Heart right ventricle (tissue), 16 donors: Measurements from ENCODE around the gene PPCS. TPM values are rescaled to one million over a fixed set of nuclear protein-coding genes. Genes with fewer than 3 reads are reported as not detected.

ENCODE experiments used
- ATAC-seq, 8 donors: fragments of 200-7000 bp; cut with Tn5 transposase; one replicate each; pipeline ENCODE4 v1.9.1; 2020; ENCODE audit warnings: mild to moderate bottlenecking in 8 of 8, moderate library complexity in 8 of 8, moderate number of reproducible peaks in 1 of 8
- DNase-seq, 2 donors: peaks; one replicate each; pipeline ENCODE4 v3.0.0-alpha.2; 2020
- H3K27ac ChIP-seq, 10 donors: fragments of 200-600 bp; sonication (generic) in 2 of 10; one replicate each; pipeline versions ENCODE4 v1.5.0 to v1.8.0; 2020 to 2022; ENCODE audit warnings: mild to moderate bottlenecking in 3 of 10
- H3K27me3 ChIP-seq, 7 donors: fragments of 200-600 bp; one replicate each; pipeline ENCODE4 v1.8.0; 2021 to 2022; ENCODE audit warnings: mild to moderate bottlenecking in 2 of 7
- H3K36me3 ChIP-seq, 9 donors: fragments of 200-600 bp; sonication (generic) in 1 of 9; one replicate each; pipeline versions ENCODE4 v1.5.0 to v1.8.0; 2020 to 2022; ENCODE audit warnings: mild to moderate bottlenecking in 2 of 9
- H3K4me1 ChIP-seq, 9 donors: fragments of 200-600 bp; sonication (generic) in 1 of 9; one replicate each; pipeline versions ENCODE4 v1.5.0 to v1.8.0; 2020 to 2022; ENCODE audit warnings: mild to moderate bottlenecking in 4 of 9
- H3K4me3 ChIP-seq, 10 donors: fragments of 200-600 bp; sonication (generic) in 2 of 10; one replicate each; pipeline versions ENCODE4 v1.5.0 to v1.8.0; 2020 to 2022; ENCODE audit warnings: mild to moderate bottlenecking in 7 of 10, moderate library complexity in 2 of 10
- H3K9me3 ChIP-seq, 11 donors: fragments of 200-600 bp in 10 of 11; sonication (generic) in 2 of 11; one replicate each; pipeline versions ENCODE4 v1.5.0 to v1.8.0; 2013 to 2022; ENCODE audit warnings: mild to moderate bottlenecking in 2 of 11, control low read depth in 1 of 11, moderate library complexity in 1 of 11
- CTCF ChIP-seq, 9 donors: fragments of 200-600 bp; sonication (generic) in 2 of 9; IDR thresholded peaks; one replicate each; pipeline versions ENCODE4 v1.5.0 to v1.8.0; 2021 to 2022; ENCODE audit warnings: antibody characterized with exemption in 9 of 9, mild to moderate bottlenecking in 5 of 9, moderate library complexity in 1 of 9
- WGBS, 2 donors: extraction: QIAGEN DNeasy Blood & Tissue Kit; methylation state at CpG; one replicate each; pipeline ENCODE4 v1.1.7; 2013; ENCODE audit warnings: inconsistent platforms in 1 of 2; 5-methylcytosine and 5-hydroxymethylcytosine counted together
- intact Hi-C, 10 donors: fragments of 100-400 bp; cut with DNase I; formaldehyde crosslinking; loops; one replicate each; pipeline versions ENCODE4 v1.11.1 to v1.14.2; 2022
- polyA plus RNA-seq, 2 donors: library from polyadenylated mRNA; stranded (reverse); fragments of 200-250 nt; gene quantifications; one replicate each; pipeline ENCODE4 v1.2.3, GENCODE V29; 2013
- total RNA-seq, 10 donors: library from RNA; stranded (reverse); fragmentation: NEBNext Ultra II Directional in 3 of 10; extraction: Animal tissue kit (Norgen Biotek cat#: 25700) in 3 of 10; gene quantifications; one replicate each; pipeline versions ENCODE4 v1.2.1 to v1.2.4, GENCODE V29; 2021 to 2023
- donor health status: Arrhythmogenic right ventricular cardiomyopathy.
- donor health status: ischemic (EF 13 %, LVEDD 7.1; RV severe dilation, severe dysfunction).
- donor health status: healthy with polysubstance abuse.
- donor health status: DM: no; HTN: yes; CAD: no.
- donor health status: DM: no; HTN: no; CAD: no.
- donor health status: ischemic (EF 25% LVEDD 6.9; RV normal size, moderate dysfunction).
- donor health status: ischemic (EF 25% LVEDD 5.7; RV mildly dilated, moderate dysfunction).
- donor health status: healthy.
- donor health status: DM: yes; HTN: yes; CAD: no.
- donor health status: Ischemic cardiomyopathy.
- donor health status: ischemic (EF 35%, LVEDD 5.7; RV mildly dilated, moderate dysfunction).
- donor health status: nonischemic (EF 11% LVEDD 7.7; RV severe dilation, severe dysfunction).
- donor health status: DM: yes; HTN: yes; CAD: no.
- donor health status: PGD.
- donor health status: ischemic (EF 29% LVEDD 5.4; RV normal size, mild dysfunction).
- donor health status: nonischemic (EF 23%, LVEDD 6.1; RV moderate dilation, normal function).

PPCS gene
- total and polyA plus RNA-seq, 12 donors = 33.2 to 50.0 (median 42.5) TPM

DNA sequence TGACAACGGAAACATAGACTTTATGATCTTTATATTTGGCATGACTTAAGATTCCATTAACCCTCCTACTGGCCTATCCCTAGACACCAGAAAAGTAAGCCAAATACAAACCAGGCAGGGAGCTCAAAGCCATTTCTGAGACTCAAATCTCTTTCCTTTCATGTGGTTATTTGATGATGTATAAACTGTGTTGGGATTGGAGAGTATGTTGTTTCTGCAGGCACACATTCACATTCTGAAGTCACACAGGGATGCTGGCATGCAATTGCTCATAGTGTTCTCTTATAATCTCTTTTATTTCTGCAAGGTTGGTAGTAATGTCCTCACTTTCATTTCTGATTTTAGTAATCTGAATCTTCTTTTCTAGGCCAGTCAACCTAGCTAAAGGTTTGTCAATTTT is 6.3 kb upstream of the PPCS start:
- no peak overlapping the region for H3K27ac ChIP-seq
- intact Hi-C loops = loop anchor here in 4 of 10 donors (10.0 kb wide), 1 partner anchor 115 kb away; the partner anchor contains the start of gene FOXJ3 (in 4 of the 4)
- no peak for ATAC-seq

GRCh38 chr1:42453386-42453785 is 3.0 kb upstream of the PPCS start:
- Histone ChIP-seq H3K4me1 (peaks cover 7 to 25% (median 21%) of the 10 kb centered on the region in 9 donors), H3K27me3 (no peaks in the 10 kb centered on the region), H3K9me3 (no peaks in the 10 kb centered on the region), H3K36me3 (peaks cover 0 to 11% (median 0%) of the 10 kb centered on the region in 9 donors), H3K27ac (no peak overlapping the region), H3K4me3 (no peak overlapping the region)
- intact Hi-C loops = loop anchor here in 4 of 10 donors (10.0 kb wide), 1 partner anchor 119 kb away; the partner anchor contains the start of gene FOXJ3 (in 4 of the 4)
- no peak for TF ChIP-seq CTCF (IDR thresholded peaks at IDR 0.05)
- no peak for ATAC-seq
- DNase-seq = no peak
- 88 to 92% methylated on average over 4 of the region's 4 CpGs for WGBS, 2 donors

More for the DNA sequence above, 6.3 kb upstream of the PPCS start:
- Histone ChIP-seq H3K27me3 (no peaks in the 10 kb centered on the region), H3K4me3 (no peak overlapping the region), H3K36me3 (no peaks in the 10 kb centered on the region), H3K9me3 (no peaks in the 10 kb centered on the region), H3K4me1 (peaks cover 0 to 2% (median 0%) of the 10 kb centered on the region in 9 donors)
- DNase-seq = no peak
- 86 to 87% methylated on average over 1 of the region's 1 CpG for WGBS, 2 donors
- TF ChIP-seq CTCF (IDR thresholded peaks at IDR 0.05) = no peak

- intact Hi-C loops = loop anchor here in 4 of 10 donors (10.0 kb wide), 1 partner anchor 120 kb away; the partner anchor contains the start of gene FOXJ3 (in 4 of the 4)
- H3K27me3 ChIP-seq = no peaks in the 10 kb centered on the region
- no peak overlapping the region for H3K27ac ChIP-seq
- 93 to 96% methylated on average over 5 of the region's 5 CpGs for WGBS, 2 donors
- DNase-seq (no peak), ATAC-seq (no peak)
- no peak overlapping the region for H3K4me3 ChIP-seq
- H3K9me3 ChIP-seq = no peaks in the 10 kb centered on the region
- no peak for TF ChIP-seq CTCF (IDR thresholded peaks at IDR 0.05)
- H3K36me3 ChIP-seq = peaks cover 0 to 21% (median 5%) of the 10 kb centered on the region in 9 donors
- H3K4me1 ChIP-seq = peaks cover 7 to 30% (median 21%) of the 10 kb centered on the region in 9 donors
Measured at GRCh38 chr1:42454403-42454802, 1.9 kb upstream of the PPCS start.

DNA sequence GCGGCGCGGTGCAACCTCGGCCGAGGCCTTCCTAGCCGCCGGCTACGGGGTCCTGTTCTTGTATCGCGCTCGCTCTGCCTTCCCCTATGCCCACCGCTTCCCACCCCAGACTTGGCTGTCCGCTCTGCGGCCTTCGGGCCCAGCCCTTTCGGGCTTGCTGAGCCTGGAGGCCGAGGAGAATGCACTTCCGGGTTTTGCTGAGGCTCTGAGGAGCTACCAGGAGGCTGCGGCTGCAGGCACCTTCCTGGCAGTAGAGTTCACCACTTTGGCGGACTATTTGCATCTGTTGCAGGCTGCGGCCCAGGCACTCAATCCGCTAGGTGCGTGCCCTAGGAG is 379 bp downstream of the PPCS start:
- Histone ChIP-seq H3K27ac (peak overlapping the region; percentile 92 to 99 (median 95)), H3K4me1 (peaks cover 7 to 30% (median 21%) of the 10 kb centered on the region in 9 donors), H3K27me3 (no peaks in the 10 kb centered on the region), H3K9me3 (no peaks in the 10 kb centered on the region), H3K36me3 (peaks cover 0 to 43% (median 17%) of the 10 kb centered on the region in 9 donors), H3K4me3 (peak overlapping the region; percentile 78 to 96 (median 86))
- no peak for TF ChIP-seq CTCF (IDR thresholded peaks at IDR 0.05)
- intact Hi-C loops = loop anchor here in 6 of 10 donors (2.0 to 10.0 kb wide), 3 partner anchors 119 to 122 kb away; partner anchors contain the start of gene FOXJ3 (in 6 of the 6)
- peak; percentile 53 to 79 (median 69) for ATAC-seq
- WGBS, 2 donors = 1 to 2% methylated on average over 23 of the region's 23 CpGs
- peak in 1 of 2 donors; percentile 28 for DNase-seq
